HUES48 (cell line): ENCODE results near the gene B3GAT1.
A peak's percentile ranks its signal among the peaks of the same experiment; 100 is the strongest.

Source experiments
- H3K27ac ChIP-seq: one replicate; pipeline ENCODE4 v1.7.0; 2013; ENCODE audit warnings: low read depth, low read length, inconsistent platforms
- H3K27me3 ChIP-seq: 2 replicates; pipeline ENCODE4 v1.6.1; 2013; ENCODE audit warnings: mild to moderate bottlenecking, low read length; ENCODE audit not compliant: control insufficient read depth, insufficient read depth
- H3K36me3 ChIP-seq: 2 replicates; pipeline ENCODE4 v1.6.1; 2013; ENCODE audit warnings: low read length; ENCODE audit not compliant: control insufficient read depth, insufficient read depth
- H3K4me1 ChIP-seq: 2 replicates; pipeline ENCODE4 v1.6.1; 2013; ENCODE audit warnings: mild to moderate bottlenecking, low read length; ENCODE audit not compliant: control insufficient read depth, insufficient read depth
- H3K4me3 ChIP-seq: 2 replicates; pipeline ENCODE4 v1.5.1; 2013; ENCODE audit warnings: mild to moderate bottlenecking, low read depth, low read length
- H3K9ac ChIP-seq: 2 replicates; pipeline ENCODE4 v1.6.1; 2013; ENCODE audit warnings: mild to moderate bottlenecking, low read depth, low read length, moderate library complexity
- H3K9me3 ChIP-seq: 2 replicates; pipeline ENCODE4 v1.6.1; 2013; ENCODE audit warnings: low read length; ENCODE audit not compliant: control insufficient read depth, insufficient read depth

B3GAT1 gene

DNA sequence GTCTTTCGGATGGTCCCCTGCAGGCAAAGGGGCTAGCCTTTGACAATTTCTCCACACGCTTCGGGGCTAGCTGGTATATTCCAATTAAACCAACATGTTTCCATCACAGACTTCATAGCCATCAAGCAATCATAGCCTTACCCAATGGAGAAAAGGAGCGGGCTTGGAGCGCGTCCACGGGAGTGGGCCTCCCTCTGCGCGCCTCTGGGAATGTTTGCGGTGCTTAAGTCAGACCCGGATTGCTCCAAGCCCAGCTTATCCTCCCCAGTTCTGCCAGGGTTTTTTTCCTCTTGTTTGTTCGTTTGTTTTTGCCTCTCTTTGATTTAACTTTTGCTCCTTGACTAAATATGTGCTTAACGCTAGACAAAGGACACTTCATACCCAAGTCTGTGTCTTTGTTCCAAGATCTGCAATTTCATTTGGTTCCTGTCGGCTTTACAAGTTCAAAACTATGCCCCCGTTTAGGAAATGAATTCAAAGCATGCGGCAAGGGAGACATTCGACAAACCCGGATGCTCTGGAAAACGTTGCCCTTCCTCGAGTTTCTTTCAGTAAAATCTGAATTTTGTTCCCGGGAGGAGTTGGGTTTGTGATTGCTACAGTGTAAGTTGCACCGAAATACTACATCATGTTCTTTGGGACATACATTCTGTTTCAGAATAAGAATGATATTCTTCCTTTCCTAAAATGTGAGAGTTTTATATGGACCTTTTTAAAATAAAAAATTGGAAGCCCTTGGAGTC, 81.3 kb downstream of the B3GAT1 start:
- H3K9ac ChIP-seq: no peak overlapping the region
- peaks cover 33% of the 10 kb centered on the region for H3K27me3 ChIP-seq
- no peak overlapping the region for H3K27ac ChIP-seq
- peak overlapping the region; percentile 63 for H3K4me3 ChIP-seq
- H3K4me1 ChIP-seq: peaks cover 12% of the 10 kb centered on the region
- no peaks in the 10 kb centered on the region for H3K36me3 ChIP-seq
- H3K9me3 ChIP-seq: no peaks in the 10 kb centered on the region
